ENCODE data around the gene SLC35A3.

DNA sequence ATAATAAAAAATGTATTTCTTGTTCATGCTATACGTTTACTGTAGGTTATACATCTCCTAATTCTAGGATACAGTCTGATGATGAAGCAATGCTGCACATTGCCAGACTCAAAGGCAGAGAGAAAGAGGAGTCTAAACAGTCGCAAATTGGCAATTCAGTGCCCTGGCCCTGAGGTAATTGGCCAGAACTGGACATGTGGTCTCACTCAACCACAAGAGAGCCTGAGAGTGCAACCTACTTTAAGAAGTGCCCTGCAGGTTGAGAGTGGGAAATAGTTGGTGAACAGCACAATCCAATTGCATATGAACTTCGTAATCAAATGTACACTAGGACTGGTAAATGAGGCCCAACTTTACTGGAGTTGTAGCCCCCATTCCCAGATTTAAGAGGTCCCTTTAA, 5.0 kb upstream of the SLC35A3 start:
- TF ChIP-seq CTCF (IDR thresholded peaks at IDR 0.05) = no peak
- no peak for TF ChIP-seq POLR2A (IDR thresholded peaks at IDR 0.05)

Data from adrenal gland (tissue), 5 donors.